Activated T-helper 2 cell treated with anti-CD3 and anti-CD28 coated beads, Interferon-gamma antibody, Interleukin-2, Interleukin-4, amounts not matched to agents 10 μg/mL and 5 μg/mL and 100 μg/mL, durations not matched to agents 14 hours and 24 hours and 36 hours (primary cell): Measurements from ENCODE around the gene SEMA3E. TPM values are rescaled to one million over a fixed set of nuclear protein-coding genes. Genes with fewer than 3 reads are reported as not detected.

ENCODE experiments used
- DNase-seq: peaks from one replicate; pipeline ENCODE4 v3.0.0; 2021; ENCODE audit warnings: low spot score
- H3K27ac Mint-ChIP-seq: one replicate; pipeline ENCODE4 v1.8.0; 2021; ENCODE audit warnings: mixed read lengths
- H3K27me3 Mint-ChIP-seq: one replicate; pipeline ENCODE4 v1.8.0; 2021; ENCODE audit warnings: low read depth, mixed read lengths
- H3K36me3 Mint-ChIP-seq: one replicate; pipeline ENCODE4 v1.8.0; 2021; ENCODE audit warnings: low read depth, mixed read lengths
- H3K4me1 Mint-ChIP-seq: one replicate; pipeline ENCODE4 v1.8.0; 2021; ENCODE audit warnings: low read depth, mixed read lengths
- H3K4me3 Mint-ChIP-seq: one replicate; pipeline ENCODE4 v1.8.0; 2021; ENCODE audit warnings: low read depth, mild to moderate bottlenecking, moderate library complexity, mixed read lengths
- H3K9me3 Mint-ChIP-seq: one replicate; pipeline ENCODE4 v1.8.0; 2021; ENCODE audit warnings: mixed read lengths
- intact Hi-C: fragments of 100-400 bp; cut with micrococcal nuclease; formaldehyde crosslinking; loops from one replicate; pipeline ENCODE4 v1.15.1; 2023
- total RNA-seq: library from RNA; stranded (reverse); gene quantifications from 2 replicates; pipeline ENCODE4 v1.2.3, GENCODE V29; 2022

The SEMA3E gene
- total RNA-seq, 1 donor from 2014 or later, result not detected

- no peaks in the 10 kb centered on the region for H3K36me3 Mint-ChIP-seq
- H3K9me3 Mint-ChIP-seq, result no peaks in the 10 kb centered on the region
- intact Hi-C loops, result no loop called here
- DNase-seq, result no peak
- H3K4me3 Mint-ChIP-seq, result no peak overlapping the region
- no peaks in the 10 kb centered on the region for H3K27me3 Mint-ChIP-seq
- no peaks in the 10 kb centered on the region for H3K4me1 Mint-ChIP-seq
- no peak overlapping the region for H3K27ac Mint-ChIP-seq
Observed at GRCh38 chr7:83528925-83529423, 120.0 kb downstream of the SEMA3E start.

- no peak for DNase-seq
- no peaks in the 10 kb centered on the region for H3K27me3 Mint-ChIP-seq
- no peaks in the 10 kb centered on the region for H3K36me3 Mint-ChIP-seq
- intact Hi-C loops, result no loop called here
- H3K9me3 Mint-ChIP-seq, result no peaks in the 10 kb centered on the region
- H3K27ac Mint-ChIP-seq, result no peak overlapping the region
- H3K4me1 Mint-ChIP-seq, result no peaks in the 10 kb centered on the region
- H3K4me3 Mint-ChIP-seq, result no peak overlapping the region
Observed at GRCh38 chr7:83524277-83525075, 124.5 kb downstream of the SEMA3E start.

GRCh38 chr7:83520726-83521125 lies 128.2 kb downstream of the SEMA3E start:
- no peak overlapping the region for H3K4me3 Mint-ChIP-seq
- DNase-seq, result no peak
- no peaks in the 10 kb centered on the region for H3K27me3 Mint-ChIP-seq
- no peaks in the 10 kb centered on the region for H3K4me1 Mint-ChIP-seq
- intact Hi-C loops, result no loop called here
- H3K9me3 Mint-ChIP-seq, result no peaks in the 10 kb centered on the region
- H3K27ac Mint-ChIP-seq, result no peak overlapping the region
- H3K36me3 Mint-ChIP-seq, result no peaks in the 10 kb centered on the region

GRCh38 chr7:83519240-83519639 lies 129.7 kb downstream of the SEMA3E start:
- Mint-ChIP-seq H3K27ac (no peak overlapping the region), H3K36me3 (no peaks in the 10 kb centered on the region), H3K4me1 (no peaks in the 10 kb centered on the region), H3K27me3 (no peaks in the 10 kb centered on the region), H3K4me3 (no peak overlapping the region), H3K9me3 (no peaks in the 10 kb centered on the region)
- no peak for DNase-seq
- intact Hi-C loops, result no loop called here

GRCh38 chr7:83517035-83517700 lies 131.8 kb downstream of the SEMA3E start:
- H3K36me3 Mint-ChIP-seq, result no peaks in the 10 kb centered on the region
- H3K9me3 Mint-ChIP-seq, result no peaks in the 10 kb centered on the region
- no peak overlapping the region for H3K4me3 Mint-ChIP-seq
- H3K27ac Mint-ChIP-seq, result no peak overlapping the region
- H3K4me1 Mint-ChIP-seq, result no peaks in the 10 kb centered on the region
- intact Hi-C loops, result no loop called here
- DNase-seq, result no peak
- H3K27me3 Mint-ChIP-seq, result no peaks in the 10 kb centered on the region

GRCh38 chr7:83514977-83515376 lies 134.0 kb downstream of the SEMA3E start:
- H3K4me1 Mint-ChIP-seq, result no peaks in the 10 kb centered on the region
- H3K36me3 Mint-ChIP-seq, result no peaks in the 10 kb centered on the region
- H3K9me3 Mint-ChIP-seq, result no peaks in the 10 kb centered on the region
- intact Hi-C loops, result no loop called here
- H3K4me3 Mint-ChIP-seq, result no peak overlapping the region
- DNase-seq, result no peak
- no peak overlapping the region for H3K27ac Mint-ChIP-seq
- H3K27me3 Mint-ChIP-seq, result no peaks in the 10 kb centered on the region

- no peaks in the 10 kb centered on the region for H3K9me3 Mint-ChIP-seq
- no peak overlapping the region for H3K27ac Mint-ChIP-seq
- H3K27me3 Mint-ChIP-seq, result no peaks in the 10 kb centered on the region
- no peak overlapping the region for H3K4me3 Mint-ChIP-seq
- H3K4me1 Mint-ChIP-seq, result no peaks in the 10 kb centered on the region
- DNase-seq, result no peak
- intact Hi-C loops, result no loop called here
- no peaks in the 10 kb centered on the region for H3K36me3 Mint-ChIP-seq
Observed at GRCh38 chr7:83509255-83510021, 139.5 kb downstream of the SEMA3E start.

- Mint-ChIP-seq H3K27me3 (no peaks in the 10 kb centered on the region), H3K9me3 (no peaks in the 10 kb centered on the region), H3K4me3 (no peak overlapping the region), H3K4me1 (no peaks in the 10 kb centered on the region), H3K27ac (no peak overlapping the region), H3K36me3 (no peaks in the 10 kb centered on the region)
- DNase-seq, result no peak
- intact Hi-C loops, result no loop called here
Observed at GRCh38 chr7:83504330-83504729, 144.6 kb downstream of the SEMA3E start.

- H3K27ac Mint-ChIP-seq, result no peak overlapping the region
- H3K36me3 Mint-ChIP-seq, result no peaks in the 10 kb centered on the region
- no peak for DNase-seq
- H3K27me3 Mint-ChIP-seq, result no peaks in the 10 kb centered on the region
- intact Hi-C loops, result no loop called here
- no peak overlapping the region for H3K4me3 Mint-ChIP-seq
- no peaks in the 10 kb centered on the region for H3K4me1 Mint-ChIP-seq
- H3K9me3 Mint-ChIP-seq, result no peaks in the 10 kb centered on the region
Observed at GRCh38 chr7:83502636-83503035, 146.3 kb downstream of the SEMA3E start.

- no peaks in the 10 kb centered on the region for H3K4me1 Mint-ChIP-seq
- DNase-seq, result no peak
- intact Hi-C loops, result no loop called here
- no peak overlapping the region for H3K27ac Mint-ChIP-seq
- H3K4me3 Mint-ChIP-seq, result no peak overlapping the region
- no peaks in the 10 kb centered on the region for H3K9me3 Mint-ChIP-seq
- no peaks in the 10 kb centered on the region for H3K27me3 Mint-ChIP-seq
- no peaks in the 10 kb centered on the region for H3K36me3 Mint-ChIP-seq
Observed at GRCh38 chr7:83494683-83495082, 154.3 kb downstream of the SEMA3E start.

- intact Hi-C loops, result no loop called here
- no peak overlapping the region for H3K27ac Mint-ChIP-seq
- H3K36me3 Mint-ChIP-seq, result no peaks in the 10 kb centered on the region
- DNase-seq, result no peak
- H3K4me1 Mint-ChIP-seq, result no peaks in the 10 kb centered on the region
- H3K27me3 Mint-ChIP-seq, result no peaks in the 10 kb centered on the region
- H3K4me3 Mint-ChIP-seq, result no peak overlapping the region
- no peaks in the 10 kb centered on the region for H3K9me3 Mint-ChIP-seq
Observed at GRCh38 chr7:83492802-83493201, 156.1 kb downstream of the SEMA3E start.

GRCh38 chr7:83487801-83488200 lies 161.1 kb downstream of the SEMA3E start:
- H3K27me3 Mint-ChIP-seq, result no peaks in the 10 kb centered on the region
- no peak overlapping the region for H3K27ac Mint-ChIP-seq
- H3K4me1 Mint-ChIP-seq, result no peaks in the 10 kb centered on the region
- intact Hi-C loops, result no loop called here
- H3K36me3 Mint-ChIP-seq, result no peaks in the 10 kb centered on the region
- DNase-seq, result no peak
- H3K9me3 Mint-ChIP-seq, result no peaks in the 10 kb centered on the region
- H3K4me3 Mint-ChIP-seq, result no peak overlapping the region

GRCh38 chr7:83486957-83487356 lies 162.0 kb downstream of the SEMA3E start:
- Mint-ChIP-seq H3K4me1 (no peaks in the 10 kb centered on the region), H3K9me3 (no peaks in the 10 kb centered on the region), H3K27me3 (no peaks in the 10 kb centered on the region), H3K36me3 (no peaks in the 10 kb centered on the region), H3K4me3 (no peak overlapping the region), H3K27ac (no peak overlapping the region)
- no peak for DNase-seq
- intact Hi-C loops, result no loop called here
